ENCODE results near the gene HOXA3. TPM values are rescaled to one million over a fixed set of nuclear protein-coding genes. Genes with fewer than 3 reads are reported as not detected.

HOXA3 gene
- total RNA-seq, 1 experiment from 2014 or later: 4.5 TPM

DNA sequence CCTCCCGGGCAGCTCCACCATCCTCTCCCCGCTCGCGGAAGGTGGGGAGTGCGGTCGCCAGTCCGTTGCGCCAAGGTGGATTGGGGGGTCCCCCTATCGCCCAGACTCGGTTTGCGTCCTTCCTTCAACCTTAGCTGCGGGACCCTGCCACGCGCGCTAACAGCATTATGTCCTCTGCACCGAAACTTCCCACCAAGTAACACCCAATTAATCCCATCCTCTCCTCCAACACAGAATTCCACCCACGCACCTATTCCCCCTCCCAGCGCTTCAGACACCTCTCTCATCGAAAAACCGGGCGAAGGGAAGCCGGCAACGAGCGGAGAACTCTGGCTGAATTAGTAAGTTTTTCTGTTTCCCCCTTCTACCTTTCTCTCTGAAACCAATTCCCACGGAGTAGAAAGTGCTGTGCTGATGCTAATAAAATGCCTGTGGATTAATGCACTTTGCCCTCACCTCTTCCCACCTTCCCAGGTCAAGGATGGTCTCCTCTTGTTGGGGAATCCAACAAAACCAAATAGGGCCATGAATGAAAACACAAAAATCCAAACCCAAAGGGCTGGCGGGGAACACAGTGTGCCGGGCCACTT is 947 bp downstream of the HOXA3 start:
- POLR2A ChIA-PET (ENCODE audit: unreplicated experiment): interaction anchor here (0.6 to 1.4 kb wide), 3 partner anchors 17 to 288 kb away, joined by 3 to 6 read pairs (median 4); no protein-coding TSS in a partner anchor
- Histone ChIP-seq H3K4me3 (ENCODE audit: low read length) (peak overlapping the region; percentile 78), H3K79me2 (ENCODE audit: low read length) (peaks cover 66% of the 10 kb centered on the region), H3K9me3 (ENCODE audit: low read length) (no peaks in the 10 kb centered on the region), H3K4me1 (ENCODE audit: insufficient read depth, low read length) (peaks cover 34% of the 10 kb centered on the region), H3K9me2 (replicated peaks; ENCODE audit: low read length) (no peaks in the 10 kb centered on the region), H3K27me3 (ENCODE audit: low read length) (no peaks in the 10 kb centered on the region), H3K36me3 (ENCODE audit: low read depth, low read length) (no peaks in the 10 kb centered on the region), H3K27ac (ENCODE audit: low read length) (peak overlapping the region; percentile 84), H4K20me1 (ENCODE audit: low read length) (no peaks in the 10 kb centered on the region), H3K9ac (ENCODE audit: low read length) (peak overlapping the region; percentile 73), H2AFZ (ENCODE audit: low read length) (peak overlapping the region; percentile 74), H3K4me2 (ENCODE audit: low read length) (peak overlapping the region; percentile 92), H3F3A (ENCODE audit: low read length, unreplicated experiment) (no peaks in the 10 kb centered on the region)
- ATAC-seq (no peak), DNase-seq (peak; percentile 27)
- CTCF ChIA-PET: interaction anchor here (0.7 to 1.6 kb wide), 4 partner anchors 9 to 452 kb away, joined by 3 to 17 read pairs (median 8); no protein-coding TSS in a partner anchor
- TF ChIP-seq EZH2phosphoT487 (IDR thresholded peaks at IDR 0.05; ENCODE audit: borderline replicate concordance, low read length) (no peak), EZH2 (IDR thresholded peaks at IDR 0.05; ENCODE audit: low read length, unreplicated experiment) (no peak)
- TF ChIP-seq, protein P1, sequence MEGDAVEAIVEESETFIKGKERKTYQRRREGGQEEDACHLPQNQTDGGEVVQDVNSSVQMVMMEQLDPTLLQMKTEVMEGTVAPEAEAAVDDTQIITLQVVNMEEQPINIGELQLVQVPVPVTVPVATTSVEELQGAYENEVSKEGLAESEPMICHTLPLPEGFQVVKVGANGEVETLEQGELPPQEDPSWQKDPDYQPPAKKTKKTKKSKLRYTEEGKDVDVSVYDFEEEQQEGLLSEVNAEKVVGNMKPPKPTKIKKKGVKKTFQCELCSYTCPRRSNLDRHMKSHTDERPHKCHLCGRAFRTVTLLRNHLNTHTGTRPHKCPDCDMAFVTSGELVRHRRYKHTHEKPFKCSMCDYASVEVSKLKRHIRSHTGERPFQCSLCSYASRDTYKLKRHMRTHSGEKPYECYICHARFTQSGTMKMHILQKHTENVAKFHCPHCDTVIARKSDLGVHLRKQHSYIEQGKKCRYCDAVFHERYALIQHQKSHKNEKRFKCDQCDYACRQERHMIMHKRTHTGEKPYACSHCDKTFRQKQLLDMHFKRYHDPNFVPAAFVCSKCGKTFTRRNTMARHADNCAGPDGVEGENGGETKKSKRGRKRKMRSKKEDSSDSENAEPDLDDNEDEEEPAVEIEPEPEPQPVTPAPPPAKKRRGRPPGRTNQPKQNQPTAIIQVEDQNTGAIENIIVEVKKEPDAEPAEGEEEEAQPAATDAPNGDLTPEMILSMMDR (conservative IDR thresholded peaks at IDR 0.05; ENCODE audit: low read depth, low read length): no peak
- intact Hi-C loops (cut with micrococcal nuclease): loop anchor here (2.0 kb wide), 1 partner anchor 297 kb away; no protein-coding TSS in a partner anchor
- BruUV-seq (replicated peaks): no TSS peak

DNA sequence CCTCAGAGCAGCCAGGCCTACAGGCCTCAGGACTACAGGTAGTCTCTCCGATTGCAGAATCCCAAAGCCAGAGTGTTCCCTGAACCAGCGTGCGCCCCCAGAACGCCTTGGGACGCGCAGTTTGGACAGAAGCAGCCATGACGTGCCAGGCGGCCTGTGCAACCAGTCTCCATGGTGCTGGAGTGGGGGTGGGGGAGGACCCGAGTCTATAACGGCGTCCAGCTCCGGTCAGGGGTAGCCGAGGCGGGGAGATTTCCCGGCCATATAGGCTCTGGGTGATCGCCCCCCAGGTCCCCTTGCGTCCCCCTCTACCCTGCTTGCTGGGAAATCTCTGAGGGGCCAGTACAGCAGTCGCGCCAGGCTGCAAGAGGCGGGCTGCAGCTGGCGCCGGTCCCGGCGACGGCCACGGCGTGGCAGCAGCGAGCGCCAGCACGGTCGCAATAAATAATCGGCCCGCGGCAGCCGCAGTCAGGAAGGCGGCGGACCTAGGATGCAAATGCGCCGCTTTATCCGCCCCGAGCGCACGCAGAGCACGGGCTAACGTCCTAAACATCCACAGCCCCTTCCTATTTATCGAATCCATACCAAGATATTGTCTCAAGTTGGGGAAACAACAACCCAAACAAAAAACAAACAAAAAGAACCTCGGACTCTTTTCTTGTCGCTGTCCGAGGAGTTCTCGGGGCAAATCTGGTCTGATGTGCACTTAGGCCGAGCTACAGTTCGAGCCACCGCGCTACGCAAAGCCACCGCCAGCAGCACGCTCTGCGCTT is 1.6 kb downstream of the HOXA3 start:
- H3K9me3 ChIP-seq (ENCODE audit: low read length): no peaks in the 10 kb centered on the region
- peak overlapping the region; percentile 92 for H3K4me2 ChIP-seq (ENCODE audit: low read length)
- no peaks in the 10 kb centered on the region for H4K20me1 ChIP-seq (ENCODE audit: low read length)
- H3K79me2 ChIP-seq (ENCODE audit: low read length): peaks cover 71% of the 10 kb centered on the region
- ATAC-seq (peak; percentile 33), DNase-seq (peak; percentile 86)
- peak overlapping the region; percentile 74 for H2AFZ ChIP-seq (ENCODE audit: low read length)
- H3K4me3 ChIP-seq (ENCODE audit: low read length): peak overlapping the region; percentile 78
- H3K27me3 ChIP-seq (ENCODE audit: low read length): no peaks in the 10 kb centered on the region
- H3K9ac ChIP-seq (ENCODE audit: low read length): peak overlapping the region; percentile 73
- peaks cover 34% of the 10 kb centered on the region for H3K4me1 ChIP-seq (ENCODE audit: insufficient read depth, low read length)
- no peaks in the 10 kb centered on the region for H3K36me3 ChIP-seq (ENCODE audit: low read depth, low read length)
- no peaks in the 10 kb centered on the region for H3K9me2 ChIP-seq (replicated peaks; ENCODE audit: low read length)
- no peaks in the 10 kb centered on the region for H3F3A ChIP-seq (ENCODE audit: low read length, unreplicated experiment)
- H3K27ac ChIP-seq (ENCODE audit: low read length): peak overlapping the region; percentile 84
- TF ChIP-seq, protein P1 (conservative IDR thresholded peaks at IDR 0.05; ENCODE audit: low read depth, low read length): peak; percentile 82
- TF ChIP-seq EZH2phosphoT487 (IDR thresholded peaks at IDR 0.05; ENCODE audit: borderline replicate concordance, low read length): no peak
- TF ChIP-seq EZH2 (IDR thresholded peaks at IDR 0.05; ENCODE audit: low read length, unreplicated experiment): no peak
- intact Hi-C loops (cut with micrococcal nuclease): loop anchor here (1.0 to 2.0 kb wide), 3 partner anchors 286 to 296 kb away; partner anchors contain the start of gene SKAP2
- POLR2A ChIA-PET (ENCODE audit: unreplicated experiment): interaction anchor here (0.6 to 1.4 kb wide), 3 partner anchors 16 to 288 kb away, joined by 3 to 6 read pairs (median 4); no protein-coding TSS in a partner anchor
- TSS peak; percentile 41 for BruUV-seq (replicated peaks)
- CTCF ChIA-PET: interaction anchor here (0.5 to 1.4 kb wide), 5 partner anchors 10 to 451 kb away, joined by 3 to 17 read pairs (median 4); partner anchors contain the start of gene HOXA11

Data from PC-3 (cell line).